CD4-positive, alpha-beta T cell treated with Interleukin-12 subunit alpha and Interleukin-12 subunit beta, for 1 hour (primary cell): ENCODE data around the gene RNASE7.
"Not testable (repeated sequence)": the region's sequence is repeated elsewhere in the genome, so short reads cannot be mapped to it uniquely, and the experiment has no call there.

ENCODE experiments used
- DNase-seq: peaks from one replicate; pipeline ENCODE4 v3.0.0-alpha.2; 2020

Gene RNASE7, protein sequence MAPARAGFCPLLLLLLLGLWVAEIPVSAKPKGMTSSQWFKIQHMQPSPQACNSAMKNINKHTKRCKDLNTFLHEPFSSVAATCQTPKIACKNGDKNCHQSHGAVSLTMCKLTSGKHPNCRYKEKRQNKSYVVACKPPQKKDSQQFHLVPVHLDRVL

DNA sequence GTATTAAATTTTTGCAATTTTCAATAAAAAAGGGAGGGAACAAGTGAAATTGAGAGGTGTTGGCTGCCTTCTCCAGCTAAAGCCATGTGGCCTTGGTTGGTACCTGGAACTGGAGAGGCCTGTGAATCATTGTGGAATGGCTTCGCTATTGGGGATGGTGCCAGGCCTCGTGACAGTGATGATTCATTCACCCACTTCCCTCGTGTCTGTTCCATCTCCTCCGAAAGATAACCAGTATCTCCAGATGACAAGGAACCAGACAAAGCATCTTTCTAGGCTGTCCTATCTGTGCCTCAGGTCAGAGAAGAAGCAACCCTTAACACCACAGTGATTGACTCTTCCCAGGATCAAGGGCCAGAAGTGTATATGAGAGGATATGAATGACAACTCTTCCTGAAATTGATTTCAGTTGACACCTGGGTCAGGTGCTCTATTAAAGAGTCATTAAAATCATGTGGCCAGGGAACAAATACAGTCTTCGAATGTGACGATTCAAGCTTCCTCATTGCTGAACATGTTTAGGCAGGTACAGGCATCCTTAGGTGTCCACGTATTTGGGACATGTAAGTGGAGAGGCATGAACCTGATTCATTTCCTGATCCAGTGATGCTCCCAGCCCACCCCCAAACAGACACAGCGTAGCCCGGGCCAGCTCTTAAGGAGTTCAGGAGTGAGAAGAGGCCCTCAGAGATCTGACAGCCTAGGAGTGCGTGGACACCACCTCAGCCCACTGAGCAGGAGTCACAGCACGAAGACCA, at the start of gene RNASE7:
Gene RNASE7 (plus strand): TSS at position 687 of the 758 bp plus-strand sequence. CDS start 631 bp downstream, outside the sequence.
- DNase-seq = no peak

DNA sequence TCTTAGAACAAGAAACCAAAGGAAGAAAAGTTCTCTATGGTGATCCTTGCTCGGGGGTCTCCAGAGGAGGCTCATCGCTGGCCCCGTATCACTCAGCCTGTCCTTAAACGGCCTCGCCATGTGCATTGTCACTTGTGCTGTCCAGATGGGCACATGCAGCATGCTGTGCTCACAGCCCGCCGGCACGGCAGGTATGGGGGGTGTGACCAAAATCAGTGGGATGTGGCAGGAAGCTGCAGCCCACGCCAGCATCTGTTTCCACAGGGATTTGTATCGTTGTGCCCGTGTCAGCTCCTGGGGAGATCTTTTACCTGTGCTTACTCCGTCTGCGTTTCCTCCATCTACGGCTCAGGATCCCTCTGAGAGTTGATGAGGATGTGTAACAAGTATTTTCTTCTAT, 45.6 kb upstream of the RNASE7 start:
- DNase-seq = no peak

DNA sequence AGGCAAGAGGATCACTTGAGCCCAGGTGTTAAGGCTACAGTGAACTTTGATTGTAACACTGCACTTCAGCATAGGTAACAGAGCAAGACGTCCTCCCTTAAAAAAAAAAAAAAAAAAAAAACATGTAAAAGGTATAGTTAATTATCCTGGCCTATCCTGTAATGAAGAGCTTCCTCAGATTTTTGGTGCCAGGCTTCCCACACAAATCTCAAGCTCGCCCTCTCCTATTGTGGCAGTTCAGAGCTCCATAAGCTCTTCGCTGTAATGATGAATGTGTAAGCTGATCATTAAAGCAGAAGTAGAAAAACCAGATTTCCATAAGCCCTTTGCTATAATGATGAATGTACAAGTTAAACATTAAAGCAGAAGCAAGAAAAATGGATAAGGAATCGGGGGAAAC, 45.0 kb upstream of the RNASE7 start:
- DNase-seq = no peak

DNA sequence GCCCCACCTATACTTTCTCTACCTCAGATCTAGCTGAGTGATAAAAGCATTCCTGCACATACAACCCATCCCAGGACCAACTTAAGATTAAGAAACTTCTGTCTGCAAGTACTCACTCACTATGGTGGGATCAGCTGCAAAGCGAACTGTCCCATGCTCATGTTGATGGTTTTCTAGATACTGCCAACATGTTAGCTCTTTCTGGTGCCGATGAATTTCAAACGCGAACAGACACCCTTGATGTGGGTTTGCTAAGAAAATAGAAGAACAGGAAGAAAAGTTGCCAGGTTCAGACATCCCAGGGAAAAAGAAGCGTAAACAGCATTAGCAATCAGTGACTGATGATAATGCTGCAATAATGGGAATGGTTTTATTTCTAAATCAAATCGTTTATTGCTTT, 44.6 kb upstream of the RNASE7 start:
- no peak for DNase-seq

DNA sequence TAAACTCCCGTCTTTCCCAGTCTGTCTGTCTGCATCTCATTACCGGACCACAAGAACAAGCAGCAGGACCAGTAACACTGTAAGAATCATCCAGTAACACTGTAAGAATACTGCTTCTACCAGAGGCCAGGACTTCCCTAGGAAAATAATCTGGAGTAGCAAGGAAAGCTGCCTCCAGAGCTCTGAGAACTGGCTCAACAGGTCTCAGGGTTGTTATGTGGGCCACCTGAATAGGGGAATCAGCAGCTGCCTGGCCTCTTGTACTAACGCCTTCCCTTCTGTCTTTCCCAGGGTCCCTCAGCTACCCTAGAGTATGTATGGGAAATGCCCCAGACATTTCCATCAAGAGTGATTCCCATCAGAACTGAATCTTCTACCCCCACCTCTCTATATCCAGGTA, 44.0 kb upstream of the RNASE7 start:
- no peak for DNase-seq

DNA sequence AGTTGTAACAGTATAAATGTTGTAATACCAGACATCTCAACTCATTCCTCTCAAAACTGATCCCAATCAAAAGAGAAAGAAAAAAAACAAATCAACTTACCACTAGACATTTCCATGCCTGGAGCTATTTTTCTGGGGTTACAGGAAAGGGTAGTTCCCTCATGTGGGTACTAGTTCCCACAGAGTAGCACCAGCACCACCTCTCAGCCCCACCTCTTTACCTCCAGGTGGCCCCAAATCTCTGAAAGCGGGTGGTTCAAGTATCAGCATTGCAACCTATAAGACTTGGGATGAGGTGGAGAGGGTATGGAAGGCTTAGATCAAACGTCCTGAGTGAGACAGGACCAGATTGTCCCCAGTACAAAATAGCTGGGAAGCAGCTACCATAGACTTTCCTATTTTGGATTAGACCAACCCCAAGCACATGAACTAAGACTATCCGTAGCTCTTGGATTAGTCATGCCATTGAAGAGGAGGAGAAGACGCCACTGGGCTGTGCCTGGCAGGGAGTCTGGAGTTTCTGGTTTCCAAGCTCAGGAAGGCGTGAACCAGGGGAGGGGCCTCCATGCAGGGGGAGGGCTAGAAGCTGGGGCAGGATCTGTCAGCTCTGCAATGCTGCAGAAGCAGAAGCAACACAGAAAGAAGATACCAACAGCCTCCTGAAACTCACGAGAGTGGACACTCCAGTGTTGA, 43.3 kb upstream of the RNASE7 start, which contains the start of gene SLC39A2:
Gene SLC39A2 (plus strand): TSS at position 620 of the 693 bp plus-strand sequence. CDS start 154 bp downstream, outside the sequence.
- DNase-seq = no peak

DNA sequence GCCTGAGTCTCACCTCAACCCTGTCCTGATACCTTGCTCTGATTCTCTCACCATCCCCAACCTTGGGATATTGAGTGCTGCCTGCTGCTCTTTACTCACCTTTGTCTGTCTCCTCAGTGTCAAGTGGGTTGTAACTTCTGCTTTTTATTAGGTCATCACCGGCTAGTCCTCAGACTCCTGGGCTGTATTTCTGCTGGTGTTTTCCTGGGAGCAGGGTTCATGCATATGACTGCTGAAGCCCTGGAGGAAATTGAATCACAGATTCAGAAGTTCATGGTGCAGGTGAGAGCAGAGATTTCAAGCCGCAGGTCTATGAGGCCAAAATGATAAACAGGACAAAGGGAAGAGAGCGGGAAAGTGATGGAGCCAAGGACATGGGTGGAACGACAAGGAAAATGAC, 42.6 kb upstream of the RNASE7 start:
- no peak for DNase-seq

DNA sequence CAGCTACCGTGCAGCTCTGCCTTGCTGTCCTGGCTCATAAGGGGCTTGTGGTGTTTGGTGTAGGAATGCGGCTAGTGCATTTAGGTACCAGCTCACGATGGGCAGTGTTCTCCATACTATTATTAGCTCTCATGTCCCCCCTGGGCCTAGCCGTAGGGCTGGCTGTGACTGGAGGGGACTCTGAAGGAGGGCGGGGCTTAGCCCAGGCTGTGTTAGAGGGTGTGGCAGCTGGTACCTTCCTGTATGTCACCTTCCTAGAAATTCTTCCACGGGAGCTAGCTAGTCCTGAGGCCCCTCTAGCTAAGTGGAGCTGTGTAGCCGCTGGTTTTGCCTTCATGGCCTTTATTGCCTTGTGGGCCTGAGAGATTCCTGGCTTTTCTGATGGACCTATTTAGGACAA, 40.9 kb upstream of the RNASE7 start:
- DNase-seq = no peak

DNA sequence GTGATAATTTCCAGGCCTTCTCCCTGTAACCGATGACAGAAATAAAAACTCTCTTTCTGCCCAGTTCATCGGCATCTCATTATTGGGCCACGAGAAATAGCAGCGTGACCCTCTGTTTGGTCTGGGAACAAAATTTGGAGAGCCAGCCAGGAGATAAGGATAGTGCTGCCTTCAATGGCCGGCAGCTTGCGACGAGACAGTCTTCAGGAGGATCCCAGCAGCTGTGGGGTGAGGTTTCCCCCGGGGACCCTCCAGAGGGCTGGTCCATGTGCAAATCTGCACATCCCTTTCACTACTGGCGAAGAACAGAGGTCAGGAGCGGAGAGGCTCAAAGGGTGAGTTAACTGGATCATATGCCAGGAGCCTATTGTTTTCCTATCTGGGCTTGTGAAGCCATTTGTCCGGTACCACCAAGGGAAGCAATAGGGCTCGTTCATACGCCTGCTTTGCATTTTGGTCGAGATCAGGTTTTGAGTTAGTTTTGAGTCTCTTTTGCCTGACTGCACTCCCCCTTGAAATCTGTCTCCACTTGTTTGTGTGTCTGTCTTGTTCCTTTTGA, 38.3 kb upstream of the RNASE7 start:
- DNase-seq = no peak

DNA sequence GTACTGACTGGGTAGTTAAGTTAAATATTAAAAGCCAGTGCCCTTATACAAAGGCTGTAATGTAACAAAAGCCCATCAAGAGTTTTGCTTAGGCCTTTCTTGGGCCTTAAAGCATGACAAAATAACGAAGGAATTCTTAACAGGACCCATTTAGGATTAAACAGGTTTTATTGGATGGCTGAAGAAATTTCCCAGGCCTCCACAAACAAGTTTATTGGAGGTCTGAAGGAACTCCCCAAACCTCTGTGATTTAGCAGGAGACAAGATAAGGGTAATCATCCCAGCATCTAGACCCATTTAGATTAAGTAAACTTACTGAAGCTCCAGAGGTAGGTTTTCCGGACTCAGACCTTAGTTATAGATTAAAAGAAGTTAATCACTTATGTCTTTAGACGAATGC, 32.4 kb upstream of the RNASE7 start:
- not testable (repeated sequence) for DNase-seq

DNA sequence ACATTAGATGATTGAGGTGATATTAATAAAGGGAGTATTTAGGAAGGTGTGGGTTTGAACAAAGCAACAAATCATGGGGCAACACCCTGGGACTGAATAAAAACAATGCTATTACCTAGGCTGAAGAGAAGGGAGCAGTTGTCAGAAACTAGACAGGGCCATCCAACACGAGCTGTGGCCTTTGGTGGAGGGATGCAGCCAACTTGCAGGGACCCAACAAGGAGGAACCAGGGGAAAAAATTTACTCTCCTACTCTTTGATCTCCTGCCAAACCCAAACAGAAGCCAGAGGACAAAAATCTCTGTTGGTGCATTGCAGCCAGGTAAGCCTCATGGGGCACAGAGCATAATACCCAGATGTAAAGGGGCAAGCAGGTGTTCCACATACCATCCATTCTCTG, 31.0 kb upstream of the RNASE7 start:
- no peak for DNase-seq

DNA sequence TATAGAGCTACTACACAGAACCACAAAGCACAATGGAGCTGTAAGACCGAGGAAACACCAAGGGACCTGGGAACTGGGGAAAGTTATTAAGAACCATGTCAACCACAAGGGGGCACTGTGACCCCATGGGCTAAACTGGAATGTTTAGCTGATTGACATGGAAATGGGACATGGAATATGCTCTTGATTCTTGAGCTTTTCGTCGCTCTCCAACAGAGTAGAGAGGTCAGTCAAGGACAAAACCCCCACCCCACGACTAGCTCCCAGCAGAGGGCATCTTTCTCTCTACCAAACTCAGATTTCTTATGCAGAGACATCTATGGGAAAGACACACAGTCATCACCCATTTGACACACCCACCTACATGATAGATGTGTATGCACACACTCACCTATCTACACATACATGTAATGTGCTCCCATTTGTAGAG, 27.4 kb upstream of the RNASE7 start:
- peak; percentile 82 for DNase-seq

DNA sequence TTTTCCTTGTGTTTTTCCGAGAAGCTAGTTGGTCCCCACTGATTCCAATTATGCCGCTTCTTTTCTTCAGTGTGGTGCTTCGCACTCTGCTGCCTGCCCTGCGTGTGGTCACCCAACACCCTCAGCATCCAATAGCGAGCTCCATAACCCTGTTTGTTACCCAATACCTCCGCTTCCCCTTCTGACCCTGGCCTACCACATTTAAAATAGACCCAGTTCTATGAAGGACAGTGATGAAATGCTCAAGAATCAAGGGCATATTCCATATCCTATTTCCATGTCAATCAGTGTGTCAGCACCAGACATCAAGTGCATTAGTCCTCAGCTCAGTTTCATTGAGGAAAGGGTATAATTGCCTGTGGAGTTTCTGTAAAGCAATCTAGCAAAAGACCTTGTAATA, 26.9 kb upstream of the RNASE7 start:
- no peak for DNase-seq

DNA sequence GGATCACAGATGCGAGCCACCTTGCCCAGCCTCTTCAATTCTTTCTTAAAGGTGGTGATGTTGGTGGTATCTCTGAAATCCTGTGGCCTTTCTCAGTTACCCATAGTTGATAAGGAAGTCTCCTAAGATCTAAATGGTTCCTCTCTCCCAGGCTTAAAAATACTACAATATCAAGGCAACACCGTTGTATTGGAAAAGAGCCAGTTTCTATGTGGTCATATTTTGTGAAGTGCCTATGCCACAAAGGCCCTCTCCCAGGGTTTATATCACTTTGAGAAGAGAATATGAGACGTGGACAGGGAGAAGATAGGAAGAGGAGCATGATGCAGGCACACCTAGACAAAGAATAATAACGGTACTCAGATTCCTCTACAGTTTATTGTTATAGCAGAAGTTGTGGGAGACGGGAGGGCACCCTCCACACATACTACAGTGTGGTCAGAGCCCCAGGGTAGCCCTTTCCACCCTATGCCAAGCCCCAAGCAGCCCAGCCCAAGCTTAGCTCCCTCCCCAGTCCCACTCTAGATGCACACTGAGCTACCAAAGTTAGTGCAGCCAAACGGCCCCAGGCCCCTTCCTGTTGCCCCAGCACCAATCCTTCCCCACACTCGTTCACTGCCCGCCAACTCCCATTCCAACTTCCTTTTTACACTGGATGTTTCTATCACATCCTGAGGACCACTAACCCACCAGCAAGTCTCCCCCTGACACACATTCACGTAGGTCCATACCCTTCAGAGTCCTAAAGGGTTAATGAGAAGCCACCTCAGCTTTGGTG, 25.6 kb upstream of the RNASE7 start:
- DNase-seq = no peak

DNA sequence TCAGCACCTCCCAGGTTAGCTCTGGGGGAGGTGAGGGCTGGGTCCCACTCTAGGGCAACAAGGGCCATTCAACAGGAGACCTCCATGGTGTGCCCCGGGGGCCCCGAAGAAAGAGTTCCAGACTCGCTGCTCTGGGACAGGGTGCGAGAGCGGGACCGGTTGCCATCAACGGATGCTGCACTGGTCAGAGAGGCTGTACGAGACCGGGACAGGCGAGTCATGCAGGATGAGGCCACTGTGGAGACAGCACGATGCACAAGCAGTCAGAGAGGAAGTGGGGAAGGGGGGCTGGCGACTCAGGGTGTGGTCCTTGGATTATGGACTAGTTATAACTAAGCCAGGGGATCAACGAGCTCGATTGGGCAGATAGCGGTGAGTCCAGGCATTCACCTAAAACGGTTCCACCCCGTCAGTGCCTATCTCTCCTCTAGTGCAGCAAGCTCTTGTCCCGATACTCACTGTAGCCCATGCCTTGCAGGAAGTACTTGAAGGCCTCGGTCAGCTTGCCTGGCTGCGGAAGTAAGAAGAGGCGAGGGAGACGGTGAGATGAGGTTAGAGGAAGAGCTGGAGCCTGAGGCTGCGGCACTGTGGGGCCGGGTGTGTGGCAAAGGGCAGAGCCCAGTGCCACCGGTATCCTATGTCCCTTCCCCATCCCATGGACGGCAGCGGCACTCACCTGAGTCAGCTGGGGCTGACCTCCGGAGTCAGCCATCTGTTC, 24.5 kb upstream of the RNASE7 start:
- no peak for DNase-seq

DNA sequence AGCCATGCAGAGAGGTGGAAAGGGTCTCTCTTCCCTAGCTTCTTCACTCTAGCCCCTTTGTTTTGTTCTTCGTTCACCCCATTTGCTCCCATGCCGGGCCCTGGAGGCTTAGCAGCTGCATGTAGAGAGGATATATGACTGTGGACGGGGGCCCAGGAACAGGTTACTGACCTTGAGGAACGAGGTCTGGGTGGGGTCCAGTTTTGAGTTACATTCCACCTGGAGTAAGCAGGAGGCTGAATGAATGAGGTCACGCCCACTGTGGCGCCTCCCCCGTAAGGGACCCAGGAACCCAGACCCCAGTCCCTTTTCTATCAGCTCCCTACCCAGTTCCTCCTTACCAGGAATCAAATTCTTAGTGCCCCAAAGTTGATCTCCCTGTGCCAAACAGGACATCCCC, 23.9 kb upstream of the RNASE7 start:
- no peak for DNase-seq

DNA sequence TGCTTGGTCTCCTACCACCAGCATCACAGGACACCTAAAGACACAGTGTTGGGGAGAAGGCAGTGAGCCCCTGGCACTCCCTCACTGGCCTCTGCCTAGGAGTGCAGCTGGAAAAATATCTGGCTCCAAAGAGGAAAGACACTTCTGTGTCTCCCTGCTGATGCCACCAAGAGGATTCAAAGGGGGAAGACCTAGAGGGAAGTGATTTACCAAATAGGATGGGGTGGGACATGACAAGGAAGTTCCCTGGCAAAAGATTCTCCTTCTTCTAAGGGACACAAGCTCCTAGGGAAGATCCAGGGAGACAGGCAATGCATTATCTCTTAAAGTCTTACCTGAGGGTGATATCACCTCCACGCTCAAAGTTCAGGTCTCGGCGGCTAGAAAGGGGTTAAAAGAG, 23.4 kb upstream of the RNASE7 start:
- DNase-seq = no peak

DNA sequence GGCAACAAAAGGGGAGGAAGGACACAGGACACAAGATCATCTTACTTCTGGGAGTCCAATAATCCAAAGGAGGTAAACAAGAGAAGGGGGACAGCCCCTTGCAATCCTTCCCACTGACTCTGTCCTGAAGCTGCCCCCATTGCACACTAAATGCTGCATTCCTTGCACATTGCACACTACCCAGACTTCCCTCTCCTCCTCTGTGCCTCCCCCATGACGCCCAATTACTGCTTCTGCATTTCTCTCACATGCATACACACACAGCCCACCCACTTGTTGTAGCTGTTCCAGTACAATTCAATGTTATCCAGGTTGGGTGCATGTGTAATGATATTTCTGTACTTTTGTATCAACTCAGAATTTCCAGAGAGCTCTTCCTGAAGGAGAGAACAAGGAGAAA, 22.8 kb upstream of the RNASE7 start:
- no peak for DNase-seq

DNA sequence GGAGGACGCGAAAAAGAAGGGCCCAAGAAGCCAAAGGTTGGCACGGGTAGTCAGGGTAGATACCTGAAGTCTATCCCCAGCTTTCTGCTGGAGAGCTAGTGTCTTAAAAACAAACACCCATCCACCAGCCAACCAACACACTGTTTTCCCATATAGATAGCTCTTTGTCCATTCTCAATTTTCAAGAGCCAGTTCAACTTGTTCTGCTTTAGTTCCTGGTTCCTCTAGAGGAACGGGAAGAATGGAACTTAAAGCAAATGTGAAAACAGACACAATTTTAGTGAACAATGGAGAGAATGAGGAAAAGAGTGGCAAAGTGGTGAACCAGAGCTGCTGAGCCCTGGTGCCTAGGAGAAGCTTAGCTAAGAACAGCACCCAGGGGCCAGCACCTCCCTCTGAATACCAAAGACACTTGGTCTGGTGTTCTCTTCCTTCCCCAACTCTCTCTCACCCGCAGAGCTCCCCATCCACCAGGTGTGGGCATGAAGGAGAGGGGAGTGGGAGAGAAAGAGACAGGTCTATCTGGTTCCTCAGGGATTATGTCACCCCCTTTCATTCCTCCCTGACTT, 21.1 kb upstream of the RNASE7 start:
- no peak for DNase-seq

DNA sequence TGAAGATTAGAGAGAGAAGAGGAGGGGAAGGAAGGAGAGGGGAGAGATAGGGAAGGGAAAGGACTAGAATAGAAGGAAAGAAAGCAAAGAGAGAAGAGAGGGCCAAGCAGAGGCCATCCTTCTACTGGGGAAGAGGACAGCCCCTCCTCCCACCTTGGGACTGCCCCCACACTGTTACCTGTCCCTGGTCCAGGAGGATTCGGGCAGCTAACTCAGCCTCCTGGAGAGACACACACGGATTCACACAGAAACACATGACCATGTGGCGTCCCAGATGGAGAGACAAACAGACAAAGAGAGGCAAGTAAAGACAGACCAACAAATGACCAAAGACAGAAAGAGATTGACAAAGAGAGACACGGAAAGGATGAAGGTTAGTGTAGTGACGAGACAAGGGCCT, 19.5 kb upstream of the RNASE7 start:
- DNase-seq = no peak

DNA sequence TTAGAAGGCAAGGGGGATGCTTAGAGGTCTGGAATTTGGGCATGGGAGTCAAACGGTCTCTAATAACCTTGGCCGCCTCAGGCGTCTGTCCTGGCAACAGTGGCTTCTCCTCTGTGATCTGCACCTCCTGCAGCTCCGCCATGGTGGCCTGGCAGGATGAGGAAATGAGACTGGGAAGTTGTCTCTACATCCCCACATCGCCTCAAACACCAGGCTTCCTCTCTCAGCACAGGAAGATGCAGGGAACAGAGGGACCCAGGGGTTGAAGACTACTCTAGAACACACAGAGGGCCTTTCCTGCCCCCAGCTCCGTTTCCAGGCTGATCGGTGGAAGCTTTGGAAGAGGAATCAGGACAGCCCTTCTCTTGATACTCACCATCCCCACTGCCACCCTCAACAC, 19.0 kb upstream of the RNASE7 start:
- no peak for DNase-seq
